ENCODE results near the gene RPL3.

RPL3 gene

GRCh38 chr22:39275814-39276439 lies 43.5 kb downstream of the RPL3 start:
- DNase-seq: no peak
- in situ Hi-C loops (cut with HindIII; ENCODE audit: low pct_ligation_motif_present, low pct_unique_long_range_greater_than_20kb, low sequenced_read_pairs): no loop called here

- no peak for DNase-seq
- in situ Hi-C loops (cut with HindIII; ENCODE audit: low pct_ligation_motif_present, low pct_unique_long_range_greater_than_20kb, low sequenced_read_pairs): no loop called here
Observed at GRCh38 chr22:39273950-39274887, 45.2 kb downstream of the RPL3 start.

- no peak for DNase-seq
- in situ Hi-C loops (cut with HindIII; ENCODE audit: low pct_ligation_motif_present, low pct_unique_long_range_greater_than_20kb, low sequenced_read_pairs): no loop called here
Observed at GRCh38 chr22:39270792-39271191, 48.6 kb downstream of the RPL3 start.

- no peak for DNase-seq
- in situ Hi-C loops (cut with HindIII; ENCODE audit: low pct_ligation_motif_present, low pct_unique_long_range_greater_than_20kb, low sequenced_read_pairs): no loop called here
Observed at GRCh38 chr22:39270280-39270679, 49.1 kb downstream of the RPL3 start.

- DNase-seq: no peak
- in situ Hi-C loops (cut with HindIII; ENCODE audit: low pct_ligation_motif_present, low pct_unique_long_range_greater_than_20kb, low sequenced_read_pairs): no loop called here
Observed at GRCh38 chr22:39269095-39269790, 50.2 kb downstream of the RPL3 start.

- in situ Hi-C loops (cut with HindIII; ENCODE audit: low pct_ligation_motif_present, low pct_unique_long_range_greater_than_20kb, low sequenced_read_pairs): no loop called here
- DNase-seq: no peak
Observed at GRCh38 chr22:39268645-39269044, 50.8 kb downstream of the RPL3 start.

GRCh38 chr22:39267974-39268373 lies 51.4 kb downstream of the RPL3 start:
- in situ Hi-C loops (cut with HindIII; ENCODE audit: low pct_ligation_motif_present, low pct_unique_long_range_greater_than_20kb, low sequenced_read_pairs): no loop called here

GRCh38 chr22:39266398-39267030 lies 52.9 kb downstream of the RPL3 start:
- in situ Hi-C loops (cut with HindIII; ENCODE audit: low pct_ligation_motif_present, low pct_unique_long_range_greater_than_20kb, low sequenced_read_pairs): no loop called here
- DNase-seq: no peak

More at GRCh38 chr22:39267974-39268373, 51.4 kb downstream of the RPL3 start:
- DNase-seq: no peak

- in situ Hi-C loops (cut with HindIII; ENCODE audit: low pct_ligation_motif_present, low pct_unique_long_range_greater_than_20kb, low sequenced_read_pairs): no loop called here
- DNase-seq: no peak
Observed at GRCh38 chr22:39265143-39265886, 54.1 kb downstream of the RPL3 start.

GRCh38 chr22:39264349-39265038 lies 54.9 kb downstream of the RPL3 start:
- in situ Hi-C loops (cut with HindIII; ENCODE audit: low pct_ligation_motif_present, low pct_unique_long_range_greater_than_20kb, low sequenced_read_pairs): no loop called here
- no peak for DNase-seq

- in situ Hi-C loops (cut with HindIII; ENCODE audit: low pct_ligation_motif_present, low pct_unique_long_range_greater_than_20kb, low sequenced_read_pairs): no loop called here
- DNase-seq: no peak
Observed at GRCh38 chr22:39263626-39264348, 55.6 kb downstream of the RPL3 start.

All from ACHN (cell line).